HK-2 (cell line): Measurements from ENCODE around the gene LDHAL6A.
"Not testable (repeated sequence)": the region's sequence is repeated elsewhere in the genome, so short reads cannot be mapped to it uniquely, and the experiment has no call there.

Experiments
- DNase-seq: peaks from one replicate; pipeline ENCODE4 v3.0.0-alpha.2; 2018; ENCODE audit not compliant: unreplicated experiment

The LDHAL6A gene

DNA sequence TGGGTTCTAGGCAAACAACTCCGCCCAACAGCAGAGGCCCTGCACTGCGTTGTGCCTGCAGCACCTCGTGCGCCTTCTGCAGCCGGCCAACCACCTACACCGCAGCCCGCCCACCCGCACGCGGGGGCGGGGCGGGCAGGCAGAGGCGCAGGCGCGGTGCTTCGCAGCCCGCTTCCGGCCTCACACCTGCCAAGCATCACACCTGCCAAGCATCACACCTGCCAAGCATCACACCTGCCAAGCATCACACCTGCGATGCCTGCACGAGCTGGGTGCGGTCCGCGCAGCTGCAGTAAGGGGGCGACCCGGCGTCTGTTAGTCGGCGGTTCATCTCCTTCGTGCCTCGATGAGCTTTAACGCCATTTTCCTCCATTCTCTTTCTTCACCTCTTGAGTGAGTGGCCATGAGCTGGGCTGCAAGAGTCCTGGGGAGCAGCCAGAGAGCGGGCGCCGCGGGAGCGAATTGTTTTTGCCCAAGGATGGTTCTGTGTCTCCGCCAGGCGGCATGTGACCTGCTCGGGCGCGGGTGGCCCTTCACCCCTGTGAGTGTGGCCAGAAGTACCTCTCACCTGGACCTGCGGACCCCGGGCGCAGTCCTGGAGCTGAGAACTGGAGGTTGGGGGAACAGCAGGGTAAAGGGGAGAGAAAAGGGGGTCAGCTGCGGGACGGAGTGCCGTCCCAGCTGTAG is at the start of gene LDHAL6A:
TSS of gene LDHAL6A (plus strand) at position 171 of the 687 bp plus-strand sequence. CDS start 825 bp downstream, outside the sequence.
- no peak for DNase-seq

DNA sequence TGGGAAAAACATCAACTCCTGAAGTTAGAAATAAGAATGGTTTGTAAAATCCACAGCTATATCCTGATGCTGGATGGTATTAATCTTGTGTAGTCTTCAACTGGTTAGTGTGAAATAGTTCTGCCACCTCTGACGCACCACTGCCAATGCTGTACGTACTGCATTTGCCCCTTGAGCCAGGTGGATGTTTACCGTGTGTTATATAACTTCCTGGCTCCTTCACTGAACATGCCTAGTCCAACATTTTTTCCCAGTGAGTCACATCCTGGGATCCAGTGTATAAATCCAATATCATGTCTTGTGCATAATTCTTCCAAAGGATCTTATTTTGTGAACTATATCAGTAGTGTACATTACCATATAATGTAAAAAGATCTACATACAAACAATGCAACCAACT is 48.3 kb upstream of the LDHAL6A start:
- DNase-seq: not testable (repeated sequence)

DNA sequence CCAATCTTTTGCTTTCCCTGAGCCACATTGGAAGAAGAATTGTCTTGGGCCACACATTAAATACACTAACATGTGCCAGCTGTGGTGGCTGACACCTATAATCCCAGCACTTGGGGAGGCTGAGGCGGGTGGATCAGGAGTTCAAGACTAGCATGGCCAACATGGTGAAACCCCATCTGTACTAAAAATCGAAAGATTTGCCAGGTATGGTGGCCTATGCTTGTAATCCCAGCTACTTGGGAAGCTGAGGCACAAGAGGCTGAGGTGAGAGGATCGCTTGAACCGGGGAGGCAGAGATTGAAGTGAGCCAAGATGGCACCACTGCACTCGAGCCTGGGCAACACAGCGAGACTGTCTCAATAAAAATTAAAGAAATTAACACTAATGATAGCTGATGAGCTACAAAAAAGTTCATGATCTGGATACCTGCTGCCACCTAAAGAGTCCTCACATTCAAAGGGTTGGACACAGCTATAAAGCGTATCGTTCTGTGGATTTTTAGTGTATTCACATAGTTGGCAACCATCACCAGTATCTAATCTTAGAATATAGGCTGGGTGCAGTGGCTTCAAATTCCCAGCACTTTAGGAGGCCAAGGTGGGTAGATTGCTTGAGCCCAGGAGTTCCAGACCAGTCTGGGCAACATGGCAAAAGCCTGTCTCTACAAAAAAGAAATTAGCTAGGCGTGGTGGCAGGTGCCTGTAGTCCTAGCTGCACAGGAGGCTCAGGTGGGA is 46.9 kb upstream of the LDHAL6A start:
- peak; percentile 48 for DNase-seq

DNA sequence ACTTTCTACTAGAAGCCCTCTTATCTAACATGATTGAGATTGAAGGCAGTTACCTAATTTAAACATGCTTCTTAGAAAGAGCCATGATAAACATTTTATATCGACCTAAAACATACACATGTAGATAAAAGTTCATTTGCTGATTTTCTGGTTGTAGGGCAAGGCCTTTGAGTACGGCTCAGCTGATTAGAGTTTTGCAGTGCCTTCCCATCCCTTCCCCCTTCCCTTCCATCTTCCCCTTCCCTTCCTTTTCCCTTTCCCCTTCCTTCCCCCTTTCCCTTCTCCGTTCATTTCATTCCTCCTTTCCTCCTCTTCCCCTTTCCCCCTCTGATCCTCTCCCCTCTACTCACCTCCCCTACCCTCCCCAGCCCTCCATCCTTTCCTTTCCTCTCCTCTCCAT is 39.2 kb upstream of the LDHAL6A start:
- DNase-seq: no peak

DNA sequence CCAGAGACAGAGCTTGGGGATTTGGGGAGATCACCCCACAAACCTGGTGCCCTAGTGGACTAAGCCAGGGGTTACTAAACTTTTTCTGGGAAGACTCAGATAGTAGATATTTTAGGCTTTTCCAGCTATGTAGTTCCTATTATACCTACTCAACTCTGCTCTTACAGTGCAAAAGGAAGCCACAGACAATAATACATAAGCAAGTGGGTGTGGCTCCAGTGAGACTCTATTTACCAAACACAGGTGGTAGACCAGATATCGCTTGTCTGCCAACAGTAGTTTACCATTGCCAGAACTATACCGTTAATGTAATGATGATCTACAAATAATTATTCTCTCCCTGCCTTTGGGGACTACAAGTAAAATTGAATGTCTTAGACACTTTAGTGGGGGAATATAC is 36.6 kb upstream of the LDHAL6A start:
- no peak for DNase-seq

DNA sequence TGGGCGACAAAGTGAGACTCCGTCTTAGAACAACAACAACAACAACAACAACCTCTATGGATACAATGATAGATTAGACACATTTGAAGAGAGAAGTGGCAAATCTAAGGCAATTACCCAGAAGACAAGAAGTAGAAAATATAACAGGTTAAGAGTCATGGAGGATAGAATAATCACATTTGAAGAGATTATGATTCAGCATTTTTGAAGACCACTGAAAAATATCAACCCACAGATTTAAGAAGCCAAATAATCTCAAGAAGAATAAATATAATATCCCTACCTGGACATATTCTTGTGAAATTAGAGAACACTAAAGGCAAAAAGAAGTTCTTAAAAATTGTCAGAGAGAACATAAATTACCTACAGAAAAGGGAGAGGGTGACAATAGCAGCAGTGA is 35.6 kb upstream of the LDHAL6A start:
- no peak for DNase-seq

DNA sequence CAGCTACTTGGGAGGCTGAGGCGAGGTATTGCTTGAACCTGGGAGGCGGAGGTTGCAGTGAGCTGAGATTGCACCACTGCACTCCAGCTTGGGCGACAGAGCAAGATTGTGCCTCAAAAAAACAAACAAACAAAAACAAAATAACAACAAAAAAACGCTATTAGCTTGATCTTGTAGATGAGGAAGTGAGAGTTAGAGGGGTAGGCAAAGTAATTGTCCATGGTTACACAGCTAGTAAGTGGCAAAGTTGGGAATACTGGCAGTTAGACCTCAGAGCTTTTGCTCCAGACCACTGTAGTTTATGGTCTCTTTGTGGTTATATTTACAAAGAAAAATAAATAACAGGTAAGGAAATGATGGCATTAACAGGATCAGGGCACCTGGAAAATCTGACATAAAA is 28.4 kb upstream of the LDHAL6A start:
- no peak for DNase-seq

DNA sequence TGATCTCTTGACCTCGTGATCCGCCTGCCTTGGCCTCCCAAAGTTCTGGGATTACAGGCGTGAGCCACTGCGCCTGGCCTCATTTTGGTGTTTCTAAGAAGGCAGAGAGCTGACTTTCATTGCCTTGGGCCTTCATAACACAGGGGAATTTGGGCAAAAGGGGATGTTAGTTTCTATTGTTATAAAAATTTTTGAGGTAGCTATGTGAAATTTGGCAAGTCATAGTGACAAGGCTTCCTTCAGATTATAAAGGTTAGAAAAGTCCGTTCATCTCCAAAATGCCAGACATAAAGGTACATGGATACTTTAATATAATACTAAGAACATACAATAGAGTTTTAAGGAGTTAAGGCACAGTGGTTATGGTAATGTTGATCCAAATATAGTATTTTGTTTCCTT is 26.3 kb upstream of the LDHAL6A start:
- no peak for DNase-seq

DNA sequence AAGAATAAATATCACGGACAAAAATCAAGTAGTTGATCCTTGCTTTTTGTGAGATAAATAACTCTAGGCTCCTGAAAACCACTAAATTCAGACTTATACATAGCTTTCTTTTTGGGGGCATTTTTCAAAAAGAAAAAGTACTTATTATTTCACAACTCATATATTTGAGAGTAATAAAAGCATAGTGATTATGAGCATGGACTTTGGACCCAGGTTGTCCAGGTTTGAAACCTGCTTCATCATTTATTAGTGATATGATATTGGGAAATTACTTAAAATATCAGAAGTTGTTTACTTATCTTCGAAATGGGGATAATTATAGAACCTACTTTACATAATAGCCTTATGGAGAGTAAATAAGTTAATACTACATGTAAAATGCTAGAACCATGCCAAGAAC is 17.0 kb upstream of the LDHAL6A start:
- DNase-seq: no peak

DNA sequence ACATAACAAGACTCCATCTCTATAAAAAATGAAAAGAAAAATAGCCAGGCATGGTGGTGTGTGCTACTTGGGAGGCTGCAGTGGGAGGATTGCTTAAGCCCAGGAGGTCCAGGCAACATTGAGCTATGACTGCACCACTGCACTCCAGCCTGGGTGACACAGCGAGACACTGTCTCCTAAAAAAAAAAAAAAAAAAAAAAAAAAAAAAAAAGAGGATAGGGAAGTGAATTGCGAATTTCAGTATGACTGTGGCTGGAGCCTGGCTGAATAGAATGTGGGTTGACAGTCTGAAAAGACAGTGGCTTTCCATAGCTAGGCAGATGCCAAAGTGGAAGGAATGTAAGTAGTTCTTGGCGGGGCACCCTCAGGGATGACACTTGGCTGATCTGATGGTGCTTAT is 6.4 kb upstream of the LDHAL6A start:
- DNase-seq: no peak

DNA sequence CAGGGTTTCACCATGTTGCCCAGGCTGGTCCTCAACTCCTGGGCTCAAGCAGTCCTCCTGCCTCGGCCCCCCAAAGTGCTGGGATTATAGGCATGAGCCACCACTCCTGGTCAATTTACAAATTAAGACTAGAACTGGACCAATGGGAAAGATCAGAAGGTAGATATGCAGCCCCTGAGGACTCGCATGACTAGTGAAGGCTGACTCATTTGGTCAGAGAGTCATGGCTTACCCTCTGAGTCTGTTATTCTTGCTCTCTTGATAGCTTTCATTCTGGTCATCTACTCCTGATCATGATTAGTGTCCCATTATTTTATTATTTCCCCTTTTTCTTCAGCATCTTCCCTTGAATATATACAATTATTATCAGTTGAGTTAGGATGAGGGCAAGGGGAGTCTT is 2.7 kb upstream of the LDHAL6A start:
- DNase-seq: no peak

DNA sequence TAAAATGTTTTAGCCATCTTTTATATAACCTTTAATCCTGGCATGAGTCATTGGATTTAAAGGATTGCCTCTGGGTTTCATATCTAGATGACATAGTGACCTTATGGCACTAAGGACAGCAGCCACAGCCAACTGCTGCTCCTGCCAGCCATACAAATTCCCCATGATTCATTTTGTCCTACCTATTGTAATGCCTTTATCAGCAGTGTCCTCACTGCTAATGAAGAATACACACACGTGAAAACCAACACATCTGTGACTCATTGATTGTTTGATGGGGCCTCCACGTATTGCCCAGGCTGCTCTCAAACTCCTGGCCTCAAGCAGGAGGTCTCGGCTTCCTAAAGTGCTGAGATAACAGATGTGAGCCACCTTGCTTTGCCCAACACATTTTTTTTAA is 1.8 kb downstream of the LDHAL6A start:
- DNase-seq: no peak

DNA sequence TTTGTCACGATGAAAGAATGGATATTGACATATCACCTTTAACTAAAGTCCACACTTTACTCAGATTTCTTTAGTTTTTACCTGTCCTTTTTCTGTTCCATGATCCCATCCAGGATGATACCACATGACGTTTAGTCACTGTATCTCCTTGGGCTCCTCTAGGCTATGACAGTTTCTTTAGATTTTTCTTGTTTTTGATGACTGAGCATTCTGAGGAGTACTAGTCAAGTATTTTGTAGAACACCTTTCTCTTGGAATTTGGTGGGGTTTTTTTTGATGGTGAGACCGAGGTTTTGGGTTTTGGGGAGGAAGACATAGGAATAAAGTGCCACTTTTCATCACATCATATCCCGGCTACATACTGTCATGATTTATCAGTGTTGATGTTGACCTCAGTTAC is 4.0 kb downstream of the LDHAL6A start:
- no peak for DNase-seq

DNA sequence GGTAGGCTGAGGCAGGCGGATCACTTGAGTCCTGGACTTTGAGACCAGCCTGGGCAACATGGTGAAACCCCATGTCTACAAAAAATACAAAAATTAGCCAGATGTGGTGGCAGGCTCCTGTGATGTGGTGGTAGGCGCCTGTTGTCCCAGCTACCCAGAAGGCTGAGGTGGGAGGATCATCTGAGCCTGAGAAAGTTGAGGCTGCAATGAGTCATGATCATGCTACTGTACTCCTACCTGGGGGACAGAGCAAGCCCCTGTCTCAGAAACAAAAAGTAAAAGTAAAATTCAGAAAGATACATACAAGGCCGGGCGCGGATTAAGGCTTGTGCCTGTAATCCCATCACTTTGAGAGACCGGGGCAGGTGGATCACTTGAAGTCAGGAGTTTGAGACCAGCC is 6.3 kb downstream of the LDHAL6A start:
- no peak for DNase-seq

DNA sequence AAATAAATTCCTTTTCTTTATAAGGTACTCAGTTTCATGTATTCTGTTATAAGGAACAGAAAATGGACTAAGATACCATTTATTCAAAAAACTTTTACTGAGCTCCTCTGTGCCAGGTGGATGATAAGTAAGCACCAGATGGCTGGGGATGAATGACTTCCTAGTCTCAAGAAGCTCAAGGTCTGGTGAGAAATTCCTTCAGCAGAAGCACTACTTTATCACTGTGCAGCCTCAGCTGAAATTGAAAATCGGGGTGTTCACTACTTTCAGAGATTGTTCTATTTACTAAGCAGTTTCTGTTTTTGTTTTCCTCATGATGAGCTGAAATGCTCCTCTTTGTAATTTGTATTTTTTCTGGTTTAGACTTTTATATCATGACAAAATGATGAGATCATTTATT is 7.8 kb downstream of the LDHAL6A start:
- DNase-seq: no peak

DNA sequence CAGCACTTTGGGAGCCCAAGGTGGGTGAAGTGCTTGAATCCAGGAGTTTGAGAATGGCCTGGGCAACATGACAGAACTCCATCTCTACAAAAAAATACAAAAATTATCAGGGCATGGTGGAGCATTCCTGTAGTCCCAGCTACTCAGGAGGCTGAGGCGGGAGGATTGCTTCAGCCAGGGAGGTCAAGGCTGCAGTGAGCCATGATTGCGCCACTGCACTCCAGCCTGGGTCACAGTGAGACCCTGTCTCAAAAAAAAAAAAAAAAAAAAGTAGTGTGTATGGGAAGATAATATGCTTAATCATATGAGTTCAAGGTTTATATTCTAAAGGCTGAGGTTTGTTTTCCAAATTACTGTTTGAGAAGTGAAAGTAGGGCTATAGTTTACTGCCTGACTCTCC is 10.7 kb downstream of the LDHAL6A start:
- no peak for DNase-seq

DNA sequence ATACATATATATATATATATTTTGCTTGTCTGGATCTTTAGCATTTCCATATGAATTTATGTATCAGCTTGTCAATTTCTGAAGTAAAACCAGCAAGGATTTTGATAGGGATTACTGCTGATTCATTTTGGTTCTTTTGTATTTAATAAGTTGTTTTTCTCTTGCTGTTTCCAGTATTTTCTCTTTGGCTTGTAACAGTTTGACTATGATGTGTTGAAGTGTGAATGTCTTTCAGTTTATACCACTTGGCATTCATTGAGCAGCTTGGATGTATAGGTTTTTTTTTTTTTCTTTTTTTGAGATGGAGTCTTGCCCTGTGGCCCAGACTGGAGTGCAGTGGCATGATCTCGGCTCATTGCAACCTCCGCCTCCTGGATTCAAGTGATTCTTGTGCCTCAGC is 12.4 kb downstream of the LDHAL6A start:
- no peak for DNase-seq

DNA sequence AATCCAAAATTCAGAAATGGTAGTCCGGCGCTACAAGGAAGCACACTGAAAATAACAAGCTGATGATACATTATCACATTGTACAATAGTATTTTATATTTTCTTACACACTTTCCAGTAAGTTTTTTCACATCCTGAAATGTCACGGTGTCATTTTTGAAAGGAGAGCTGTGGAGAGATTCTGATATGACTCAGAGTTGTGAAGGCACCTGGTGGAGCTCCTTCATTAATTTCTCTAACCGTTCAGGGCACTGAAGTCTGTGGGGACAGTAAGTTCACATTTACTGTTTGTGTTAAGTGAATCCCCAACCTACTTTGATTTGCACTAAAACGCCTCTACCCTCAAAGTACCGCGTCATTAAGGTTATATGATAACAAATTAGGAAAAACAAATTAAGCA is 13.3 kb downstream of the LDHAL6A start:
- DNase-seq: no peak

DNA sequence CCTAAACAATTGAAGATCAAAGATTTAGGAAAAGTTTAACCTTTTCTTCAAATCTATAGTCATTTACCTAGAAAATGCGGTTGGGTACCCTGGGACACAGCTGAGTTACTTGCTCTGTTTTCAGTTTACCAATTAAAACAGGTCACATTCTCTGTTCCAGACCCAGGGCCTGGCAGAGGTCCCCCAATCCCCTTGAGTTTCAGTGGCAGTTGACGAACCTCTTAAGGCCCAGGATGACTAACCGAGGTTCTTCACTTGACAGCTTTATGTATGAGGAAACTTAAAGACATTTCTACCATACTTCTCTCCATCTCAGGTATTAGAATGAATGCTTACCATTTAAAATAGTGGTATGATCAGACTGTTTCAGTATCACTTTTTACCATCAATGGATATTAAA is 16.3 kb downstream of the LDHAL6A start:
- no peak for DNase-seq

DNA sequence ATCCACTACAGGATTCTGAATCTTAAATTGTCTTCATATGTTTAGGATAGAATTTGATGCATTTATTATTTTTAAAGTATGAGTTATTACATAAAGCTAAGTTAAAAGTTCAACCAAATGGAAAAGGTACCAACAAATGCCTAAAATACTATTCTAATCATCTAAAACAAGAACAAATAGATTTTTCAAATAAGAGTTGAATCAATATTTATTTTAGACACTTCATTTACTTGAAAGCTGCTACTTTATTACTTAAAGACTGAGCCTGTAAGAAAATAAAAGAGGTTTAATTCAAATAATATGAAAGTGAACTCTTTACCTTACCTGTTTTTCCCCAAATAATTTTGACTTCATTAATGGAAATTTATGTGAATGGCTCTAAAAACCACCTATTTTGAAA is 16.9 kb downstream of the LDHAL6A start:
- no peak for DNase-seq

DNA sequence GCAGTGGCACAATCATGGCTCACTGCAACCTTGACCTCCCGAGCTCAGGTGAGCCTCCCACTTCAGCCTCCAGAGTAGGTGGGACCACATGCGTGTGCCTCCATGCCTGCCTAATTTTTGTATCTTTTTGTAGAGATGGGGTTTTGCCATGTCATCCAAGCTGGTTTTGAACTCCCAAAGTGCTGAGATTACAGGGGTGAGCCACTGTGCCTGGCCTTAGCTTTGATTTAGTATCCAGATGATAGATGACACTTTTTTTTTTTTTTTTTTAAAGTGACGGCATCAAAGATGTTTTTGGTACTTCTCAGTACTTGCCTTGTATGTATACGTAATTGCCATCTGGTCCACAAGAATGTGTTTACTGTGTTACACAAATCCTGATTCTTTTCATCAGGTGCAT is 23.4 kb downstream of the LDHAL6A start:
- no peak for DNase-seq

DNA sequence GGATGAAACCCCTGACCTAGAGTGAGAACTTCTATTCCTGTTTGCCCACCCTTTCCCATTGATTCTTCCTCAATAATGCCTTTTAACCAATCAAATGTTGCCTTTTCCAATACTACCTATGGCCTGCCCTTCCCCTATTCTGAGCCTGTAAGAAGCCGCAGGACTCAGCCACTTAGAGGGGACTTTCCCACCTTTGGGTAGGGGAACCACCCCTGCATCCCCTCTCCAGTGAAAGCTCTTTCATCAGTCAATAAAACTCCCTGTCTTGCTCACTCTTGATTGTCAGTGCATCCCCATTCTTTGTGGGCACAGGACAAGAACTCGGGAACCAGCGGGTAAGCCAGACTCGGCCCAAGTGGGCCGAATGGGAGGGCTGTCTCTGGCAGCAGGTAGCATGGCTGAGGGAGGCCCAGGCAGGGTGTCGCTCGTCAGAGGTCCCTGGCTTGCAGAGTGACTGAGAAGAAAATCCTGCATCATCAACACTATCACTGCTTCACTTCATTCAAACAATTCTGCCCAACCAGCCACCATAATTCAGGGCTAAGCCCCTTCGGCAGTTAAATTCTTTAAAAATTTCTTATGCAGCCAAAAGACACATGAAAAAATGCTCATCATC is 30.4 kb downstream of the LDHAL6A start:
- no peak for DNase-seq

DNA sequence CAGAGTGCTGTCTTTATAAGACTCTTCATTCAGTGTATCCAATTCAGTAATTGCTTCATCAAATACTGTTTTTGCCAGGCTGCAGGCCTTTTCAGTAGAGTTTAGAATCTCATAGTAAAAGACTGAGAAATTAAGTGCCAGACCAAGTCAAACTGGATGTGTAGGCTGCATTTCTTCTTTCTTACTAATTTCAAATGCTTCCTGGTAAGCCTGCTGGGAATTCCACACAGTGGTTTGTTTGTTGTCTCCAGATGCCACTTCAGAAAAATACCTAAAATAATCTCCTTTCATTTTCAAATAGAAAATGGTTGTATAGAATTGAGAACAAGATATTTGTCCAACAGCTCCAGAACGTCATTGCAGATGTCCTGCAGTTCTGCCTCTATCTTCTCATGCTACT is 34.7 kb downstream of the LDHAL6A start:
- no peak for DNase-seq
